ENCODE data around the gene TTC33.

DNA sequence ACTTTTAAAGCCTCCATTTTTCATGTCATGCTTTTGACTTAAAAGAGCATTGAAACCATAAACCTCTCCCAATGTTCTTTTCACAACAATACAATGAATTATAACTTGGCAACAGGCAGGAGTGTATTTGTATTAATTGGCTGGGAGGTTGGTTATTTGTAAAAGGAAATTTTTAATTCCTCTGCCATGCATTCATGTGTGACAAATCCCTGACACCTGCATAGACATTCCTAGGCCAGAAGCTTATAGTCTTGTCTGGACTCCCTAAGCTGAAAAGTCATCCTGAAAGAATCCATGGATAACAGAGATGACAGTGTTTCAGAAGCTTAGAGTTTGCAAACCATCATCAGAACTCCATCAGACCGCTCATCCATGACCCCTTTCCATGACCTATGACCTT, 152.4 kb downstream of the TTC33 start:
- no peak for TF ChIP-seq EZH2 (IDR thresholded peaks at IDR 0.05)
- TF ChIP-seq, protein P1, sequence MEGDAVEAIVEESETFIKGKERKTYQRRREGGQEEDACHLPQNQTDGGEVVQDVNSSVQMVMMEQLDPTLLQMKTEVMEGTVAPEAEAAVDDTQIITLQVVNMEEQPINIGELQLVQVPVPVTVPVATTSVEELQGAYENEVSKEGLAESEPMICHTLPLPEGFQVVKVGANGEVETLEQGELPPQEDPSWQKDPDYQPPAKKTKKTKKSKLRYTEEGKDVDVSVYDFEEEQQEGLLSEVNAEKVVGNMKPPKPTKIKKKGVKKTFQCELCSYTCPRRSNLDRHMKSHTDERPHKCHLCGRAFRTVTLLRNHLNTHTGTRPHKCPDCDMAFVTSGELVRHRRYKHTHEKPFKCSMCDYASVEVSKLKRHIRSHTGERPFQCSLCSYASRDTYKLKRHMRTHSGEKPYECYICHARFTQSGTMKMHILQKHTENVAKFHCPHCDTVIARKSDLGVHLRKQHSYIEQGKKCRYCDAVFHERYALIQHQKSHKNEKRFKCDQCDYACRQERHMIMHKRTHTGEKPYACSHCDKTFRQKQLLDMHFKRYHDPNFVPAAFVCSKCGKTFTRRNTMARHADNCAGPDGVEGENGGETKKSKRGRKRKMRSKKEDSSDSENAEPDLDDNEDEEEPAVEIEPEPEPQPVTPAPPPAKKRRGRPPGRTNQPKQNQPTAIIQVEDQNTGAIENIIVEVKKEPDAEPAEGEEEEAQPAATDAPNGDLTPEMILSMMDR (IDR thresholded peaks at IDR 0.05): no peak
